GM12801 (cell line): ENCODE results near the gene FAT2.

Experiments
- TF ChIP-seq, protein P1 (sequence below): IDR thresholded peaks from one replicate; pipeline ENCODE4 v1.5.1; 2011; ENCODE audit warnings: control low read depth; ENCODE audit not compliant: insufficient read length; ENCODE audit errors: extremely low read depth

FAT2 gene

DNA sequence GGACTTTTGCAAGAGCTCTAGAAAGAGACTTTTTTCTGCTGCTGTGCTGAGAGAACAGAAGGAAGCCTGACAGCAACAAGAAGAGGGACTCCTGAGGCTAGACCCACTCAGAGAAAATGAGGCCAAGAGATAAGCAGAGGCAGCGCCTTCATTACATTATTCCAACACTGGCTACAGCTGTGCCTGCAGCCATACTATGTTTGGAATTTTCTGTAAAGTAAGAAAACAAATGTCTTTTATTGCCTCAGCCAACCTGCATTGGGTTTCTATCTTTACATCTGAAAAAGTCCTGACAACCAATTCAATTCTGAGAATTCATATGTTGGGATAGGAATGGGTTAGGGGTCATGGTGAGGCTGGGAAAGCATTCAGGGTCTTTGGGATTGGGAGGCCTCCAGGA is 33.7 kb downstream of the FAT2 start:
- TF ChIP-seq, protein P1, sequence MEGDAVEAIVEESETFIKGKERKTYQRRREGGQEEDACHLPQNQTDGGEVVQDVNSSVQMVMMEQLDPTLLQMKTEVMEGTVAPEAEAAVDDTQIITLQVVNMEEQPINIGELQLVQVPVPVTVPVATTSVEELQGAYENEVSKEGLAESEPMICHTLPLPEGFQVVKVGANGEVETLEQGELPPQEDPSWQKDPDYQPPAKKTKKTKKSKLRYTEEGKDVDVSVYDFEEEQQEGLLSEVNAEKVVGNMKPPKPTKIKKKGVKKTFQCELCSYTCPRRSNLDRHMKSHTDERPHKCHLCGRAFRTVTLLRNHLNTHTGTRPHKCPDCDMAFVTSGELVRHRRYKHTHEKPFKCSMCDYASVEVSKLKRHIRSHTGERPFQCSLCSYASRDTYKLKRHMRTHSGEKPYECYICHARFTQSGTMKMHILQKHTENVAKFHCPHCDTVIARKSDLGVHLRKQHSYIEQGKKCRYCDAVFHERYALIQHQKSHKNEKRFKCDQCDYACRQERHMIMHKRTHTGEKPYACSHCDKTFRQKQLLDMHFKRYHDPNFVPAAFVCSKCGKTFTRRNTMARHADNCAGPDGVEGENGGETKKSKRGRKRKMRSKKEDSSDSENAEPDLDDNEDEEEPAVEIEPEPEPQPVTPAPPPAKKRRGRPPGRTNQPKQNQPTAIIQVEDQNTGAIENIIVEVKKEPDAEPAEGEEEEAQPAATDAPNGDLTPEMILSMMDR = no peak

DNA sequence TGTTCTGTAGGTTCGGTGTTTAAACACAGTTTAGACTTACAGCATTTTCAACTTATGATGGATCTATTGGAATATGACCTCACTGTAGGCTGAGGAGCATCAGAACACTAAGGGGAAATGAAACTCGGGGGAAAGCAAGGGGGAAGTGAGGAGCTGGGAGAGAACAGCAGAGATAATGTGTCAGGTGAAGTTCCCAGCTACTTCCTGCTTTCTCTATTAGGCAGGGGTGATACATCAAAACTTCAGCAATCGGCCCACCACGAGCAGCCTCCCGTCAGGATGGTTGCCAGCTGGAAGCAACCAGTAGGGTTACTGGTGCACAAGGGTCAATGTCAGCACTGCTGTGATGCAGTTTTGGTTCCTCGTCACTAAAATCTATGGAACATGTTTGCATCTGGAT is 34.3 kb downstream of the FAT2 start:
- TF ChIP-seq, protein P1 = no peak

DNA sequence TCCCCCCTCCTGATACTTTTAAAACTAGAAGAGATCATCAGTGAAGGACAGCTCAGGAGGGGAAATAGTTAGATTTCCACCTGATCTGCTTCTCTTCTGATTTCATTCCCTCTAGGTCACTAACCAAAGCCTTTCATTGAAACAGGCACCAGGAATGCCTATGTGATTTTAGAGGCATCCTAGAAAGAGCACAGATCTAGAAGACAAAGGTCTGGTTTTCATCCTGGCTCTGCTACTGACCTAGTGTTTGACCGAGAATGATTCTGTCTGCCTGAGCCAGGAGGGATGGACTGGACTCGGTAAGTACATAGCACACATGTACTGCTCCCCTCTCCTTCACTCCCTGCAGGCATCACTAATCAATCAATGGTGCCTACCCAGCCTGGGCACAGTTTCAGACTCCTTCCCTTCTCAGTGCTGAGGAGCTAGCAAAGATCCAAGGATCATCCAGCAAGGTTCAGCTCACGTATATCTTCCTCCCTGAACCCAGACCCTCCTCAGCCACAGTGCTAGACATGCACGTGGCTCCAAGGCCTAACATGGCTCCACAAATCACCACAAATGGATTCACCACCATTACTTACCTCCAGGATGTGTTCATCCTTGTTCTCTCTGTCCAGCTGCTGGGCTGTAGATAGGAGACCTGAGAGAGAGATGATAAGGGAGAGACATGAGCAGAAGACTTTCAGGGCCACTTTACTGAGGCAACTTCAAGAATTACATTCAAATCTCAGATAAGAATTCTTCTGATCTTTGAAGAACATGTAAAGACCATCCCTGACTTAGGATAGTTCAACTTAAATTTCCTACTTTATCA is 35.2 kb downstream of the FAT2 start:
- TF ChIP-seq, protein P1 = no peak

DNA sequence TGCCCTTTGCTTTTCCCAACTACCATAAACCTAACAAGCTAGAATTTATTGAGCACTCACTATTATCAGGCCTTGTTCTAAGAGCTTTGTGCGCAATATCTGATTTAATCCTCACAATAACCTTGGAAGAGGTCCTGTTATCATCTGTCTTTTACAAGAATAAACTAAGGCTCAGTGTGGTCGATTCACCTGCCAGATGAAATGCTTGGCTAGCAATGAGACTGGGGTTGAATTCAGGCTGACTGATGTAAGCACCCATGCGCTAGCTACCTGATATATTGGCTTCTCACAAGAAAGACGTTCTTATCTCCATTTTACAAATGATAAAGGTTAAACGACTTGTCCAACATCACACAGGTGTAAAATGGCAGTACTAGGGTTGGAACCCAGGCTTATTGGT is 37.4 kb downstream of the FAT2 start:
- TF ChIP-seq, protein P1 = no peak

DNA sequence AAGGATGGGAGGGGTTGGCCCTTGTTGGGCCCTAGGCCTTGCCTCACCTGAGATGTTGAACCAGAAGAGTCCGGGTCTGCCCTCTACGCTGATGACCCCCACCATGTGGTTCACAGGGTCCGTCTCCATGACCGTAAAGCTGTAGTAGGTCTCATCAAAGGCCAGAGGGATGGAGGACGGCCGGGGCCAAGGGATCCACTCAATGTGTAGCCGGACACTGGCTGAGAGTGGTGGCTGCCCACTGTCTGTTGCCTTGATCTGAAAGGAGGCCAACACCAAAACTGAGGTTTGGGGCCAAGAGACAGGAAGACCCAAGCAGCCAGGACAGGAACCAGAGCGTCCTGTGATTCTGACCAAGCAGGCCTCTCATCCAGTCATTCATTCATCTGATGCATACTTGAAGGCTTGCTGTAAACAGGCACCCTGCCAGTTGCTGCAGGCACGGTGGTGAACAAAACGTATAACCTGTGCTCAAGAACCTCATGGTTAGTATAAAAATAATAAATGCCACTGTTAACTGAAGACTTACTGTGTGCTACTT is 37.9 kb downstream of the FAT2 start:
- TF ChIP-seq, protein P1 = no peak

DNA sequence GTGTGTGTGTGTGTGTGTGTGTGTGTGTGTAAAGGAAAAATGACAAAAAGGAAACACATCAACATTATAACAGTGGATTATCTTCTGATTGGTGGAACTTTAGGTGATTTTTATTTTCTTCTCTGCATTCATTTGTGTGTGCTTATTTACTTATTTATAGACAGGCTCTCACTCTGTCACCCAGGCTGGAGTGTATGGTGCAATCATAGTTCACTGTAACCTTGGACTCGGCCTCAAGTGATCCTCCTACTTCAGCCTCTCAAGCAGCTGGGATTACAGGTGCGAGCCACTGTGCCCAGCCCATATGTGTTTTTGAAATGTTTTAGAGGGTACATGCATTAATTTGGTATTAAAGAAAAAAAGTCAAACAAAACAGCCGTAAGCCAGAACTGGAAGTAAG is 39.1 kb downstream of the FAT2 start:
- TF ChIP-seq, protein P1 = no peak

DNA sequence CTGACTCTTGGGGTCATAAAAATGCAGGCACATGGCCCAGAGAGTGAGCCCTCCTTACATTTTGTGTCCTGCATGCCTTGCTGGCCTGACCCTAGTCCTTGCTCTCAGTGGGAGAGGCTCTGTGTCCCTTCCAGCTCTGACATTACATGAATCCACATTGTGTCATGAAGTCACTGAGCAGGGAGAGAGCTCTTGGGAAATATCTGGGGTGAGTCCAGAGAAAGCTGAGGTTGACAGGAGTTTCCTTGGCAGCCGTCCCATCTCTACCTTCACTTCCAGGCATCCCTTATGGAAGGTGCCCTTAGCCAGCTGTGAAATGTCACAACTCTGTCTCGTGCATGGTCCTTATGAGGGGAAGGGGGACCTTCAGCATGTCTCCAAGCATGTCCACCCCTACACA is 41.0 kb downstream of the FAT2 start:
- TF ChIP-seq, protein P1 = no peak
